ENCODE data around the gene MOCS3.

Gene MOCS3

DNA sequence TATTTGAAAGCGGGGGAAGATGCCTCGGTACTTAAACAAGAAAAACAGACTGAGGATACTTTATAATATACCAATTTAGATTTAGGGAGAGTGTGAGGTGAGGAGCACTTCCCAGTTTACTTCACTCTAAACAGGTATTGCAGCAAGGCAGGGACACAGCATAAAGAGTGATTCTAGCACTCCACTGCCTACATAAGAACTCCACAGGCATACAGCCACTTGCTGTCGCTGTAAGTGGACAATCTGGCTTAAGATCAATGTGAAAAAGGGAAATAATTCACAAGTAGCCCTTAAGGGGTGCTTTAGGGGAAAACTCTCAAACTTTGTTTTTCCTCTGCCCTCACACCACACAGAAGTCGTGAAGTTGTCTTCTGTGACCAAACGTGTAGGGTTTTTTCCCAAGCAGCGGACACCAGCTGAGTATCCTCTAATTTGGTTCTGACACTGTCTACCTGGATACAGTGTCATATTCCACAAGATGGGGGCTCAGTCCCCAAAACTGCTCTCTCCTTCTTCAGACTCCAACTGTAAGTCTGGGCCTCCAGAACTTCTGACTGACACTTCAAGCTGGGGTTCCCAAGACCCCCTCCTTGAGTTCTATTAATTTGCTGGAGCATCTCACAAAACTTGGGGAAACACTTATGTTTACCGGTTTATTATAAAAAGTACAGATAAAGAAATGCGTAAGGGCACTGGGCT lies 36.7 kb upstream of the MOCS3 start:
- no peak overlapping the region for H3K27ac ChIP-seq (ENCODE audit: low read depth, low read length)
- H3K4me1 ChIP-seq (ENCODE audit: control insufficient read depth, insufficient read depth, low read length): peaks cover 8% of the 10 kb centered on the region
- H3K27me3 ChIP-seq (ENCODE audit: control insufficient read depth, insufficient read depth, low read length): no peaks in the 10 kb centered on the region
- no peaks in the 10 kb centered on the region for H3K36me3 ChIP-seq (ENCODE audit: control insufficient read depth, insufficient read depth, low read length)
- no peak overlapping the region for H3K4me3 ChIP-seq (ENCODE audit: low read length)
- H3K9ac ChIP-seq (ENCODE audit: low read length): no peak overlapping the region

DNA sequence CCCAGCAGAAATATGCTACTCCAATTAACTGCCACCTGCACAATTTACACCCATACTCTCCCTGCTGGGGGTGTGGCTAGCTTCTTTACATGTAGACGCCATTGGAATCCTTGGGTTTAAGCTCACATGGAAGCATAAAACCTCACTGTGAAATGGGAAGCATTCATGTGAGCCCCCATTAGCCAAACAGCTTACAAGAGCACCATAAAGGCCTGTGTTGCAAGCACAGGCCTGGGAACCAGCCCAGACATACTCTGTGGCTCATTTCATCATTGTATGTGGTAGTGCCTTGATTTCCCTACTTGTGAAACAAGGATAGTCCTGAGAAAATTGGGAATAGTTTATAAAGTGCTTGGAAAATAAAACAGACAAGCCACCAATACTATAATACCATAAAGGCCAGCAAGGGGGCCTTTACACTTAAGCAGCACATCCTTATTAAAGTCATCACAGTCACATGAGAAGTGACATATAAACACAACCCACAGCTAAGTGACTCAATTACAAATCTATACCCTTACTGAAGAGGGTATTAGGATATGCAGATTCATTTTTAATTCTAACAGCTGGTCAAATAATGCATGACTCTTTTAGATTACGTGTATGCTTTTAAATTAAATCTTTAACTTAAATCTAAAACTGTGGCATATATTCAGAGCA lies 34.2 kb upstream of the MOCS3 start:
- no peaks in the 10 kb centered on the region for H3K27me3 ChIP-seq (ENCODE audit: control insufficient read depth, insufficient read depth, low read length)
- no peak overlapping the region for H3K27ac ChIP-seq (ENCODE audit: low read depth, low read length)
- H3K36me3 ChIP-seq (ENCODE audit: control insufficient read depth, insufficient read depth, low read length): no peaks in the 10 kb centered on the region
- H3K9ac ChIP-seq (ENCODE audit: low read length): no peak overlapping the region
- H3K4me1 ChIP-seq (ENCODE audit: control insufficient read depth, insufficient read depth, low read length): peaks cover 10% of the 10 kb centered on the region
- H3K4me3 ChIP-seq (ENCODE audit: low read length): no peak overlapping the region

- H3K9ac ChIP-seq (ENCODE audit: low read length): no peak overlapping the region
- no peak overlapping the region for H3K4me3 ChIP-seq (ENCODE audit: low read length)
- no peak overlapping the region for H3K27ac ChIP-seq (ENCODE audit: low read depth, low read length)
- no peaks in the 10 kb centered on the region for H3K27me3 ChIP-seq (ENCODE audit: control insufficient read depth, insufficient read depth, low read length)
- no peaks in the 10 kb centered on the region for H3K36me3 ChIP-seq (ENCODE audit: control insufficient read depth, insufficient read depth, low read length)
- peaks cover 6% of the 10 kb centered on the region for H3K4me1 ChIP-seq (ENCODE audit: control insufficient read depth, insufficient read depth, low read length)
Observed at GRCh38 chr20:50926530-50926929, 32.1 kb upstream of the MOCS3 start.

GRCh38 chr20:50928469-50928868 lies 30.1 kb upstream of the MOCS3 start:
- Histone ChIP-seq H3K36me3 (ENCODE audit: control insufficient read depth, insufficient read depth, low read length) (no peaks in the 10 kb centered on the region), H3K9ac (ENCODE audit: low read length) (no peak overlapping the region), H3K4me1 (ENCODE audit: control insufficient read depth, insufficient read depth, low read length) (peaks cover 10% of the 10 kb centered on the region), H3K27me3 (ENCODE audit: control insufficient read depth, insufficient read depth, low read length) (no peaks in the 10 kb centered on the region), H3K4me3 (ENCODE audit: low read length) (peak overlapping the region; percentile 92), H3K27ac (ENCODE audit: low read depth, low read length) (no peak overlapping the region)

DNA sequence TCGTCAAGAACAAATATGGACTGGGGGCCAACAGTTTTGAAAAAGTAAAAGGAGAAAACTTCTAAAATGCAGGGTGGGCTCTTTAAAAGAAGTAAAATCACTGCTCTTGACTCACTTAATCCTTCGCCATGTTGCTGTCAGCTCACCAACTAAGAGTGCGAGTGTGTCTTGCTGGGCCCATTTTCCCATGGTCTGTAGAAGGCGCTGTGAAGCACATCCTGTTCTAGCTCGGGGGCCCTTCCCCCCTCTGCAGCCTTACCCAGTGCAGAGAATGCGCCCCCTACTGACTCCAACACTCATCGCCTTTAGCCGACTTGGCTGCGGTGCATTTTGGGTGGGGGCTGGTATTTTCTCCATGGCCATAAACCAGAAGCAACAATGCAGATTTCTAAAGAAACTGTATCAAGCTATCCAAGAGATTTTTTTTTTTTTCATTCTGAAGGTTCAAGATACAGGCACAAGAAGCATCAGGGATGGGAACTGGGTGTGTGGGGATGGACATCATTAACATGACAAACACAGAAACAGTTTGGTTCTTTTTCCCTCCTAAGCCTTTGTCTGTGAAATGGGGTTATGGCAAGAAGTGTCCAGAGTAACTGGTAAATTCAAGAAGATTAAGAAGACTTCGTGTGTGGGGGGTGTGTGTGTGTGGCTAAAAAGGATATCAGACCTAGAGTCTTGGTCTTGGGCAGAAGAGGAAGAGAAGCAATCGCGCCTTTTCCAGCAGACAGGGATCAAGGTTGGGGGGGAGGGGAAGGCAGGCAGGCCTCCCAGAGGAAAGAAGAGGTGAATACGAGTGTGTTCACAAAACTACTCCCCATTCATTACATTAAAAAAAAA lies 29.1 kb upstream of the MOCS3 start:
- H3K27me3 ChIP-seq (ENCODE audit: control insufficient read depth, insufficient read depth, low read length): no peaks in the 10 kb centered on the region
- peaks cover 2% of the 10 kb centered on the region for H3K36me3 ChIP-seq (ENCODE audit: control insufficient read depth, insufficient read depth, low read length)
- H3K4me1 ChIP-seq (ENCODE audit: control insufficient read depth, insufficient read depth, low read length): peaks cover 10% of the 10 kb centered on the region
- H3K4me3 ChIP-seq (ENCODE audit: low read length): peak overlapping the region; percentile 92
- H3K9ac ChIP-seq (ENCODE audit: low read length): peak overlapping the region; percentile 62
- peak overlapping the region; percentile 78 for H3K27ac ChIP-seq (ENCODE audit: low read depth, low read length)

GRCh38 chr20:50930139-50930975 lies 28.3 kb upstream of the MOCS3 start:
- Histone ChIP-seq H3K36me3 (ENCODE audit: control insufficient read depth, insufficient read depth, low read length) (peaks cover 6% of the 10 kb centered on the region), H3K27ac (ENCODE audit: low read depth, low read length) (peak overlapping the region; percentile 78), H3K4me3 (ENCODE audit: low read length) (peak overlapping the region; percentile 92), H3K27me3 (ENCODE audit: control insufficient read depth, insufficient read depth, low read length) (no peaks in the 10 kb centered on the region), H3K9ac (ENCODE audit: low read length) (peak overlapping the region; percentile 62), H3K4me1 (ENCODE audit: control insufficient read depth, insufficient read depth, low read length) (peaks cover 10% of the 10 kb centered on the region)

DNA sequence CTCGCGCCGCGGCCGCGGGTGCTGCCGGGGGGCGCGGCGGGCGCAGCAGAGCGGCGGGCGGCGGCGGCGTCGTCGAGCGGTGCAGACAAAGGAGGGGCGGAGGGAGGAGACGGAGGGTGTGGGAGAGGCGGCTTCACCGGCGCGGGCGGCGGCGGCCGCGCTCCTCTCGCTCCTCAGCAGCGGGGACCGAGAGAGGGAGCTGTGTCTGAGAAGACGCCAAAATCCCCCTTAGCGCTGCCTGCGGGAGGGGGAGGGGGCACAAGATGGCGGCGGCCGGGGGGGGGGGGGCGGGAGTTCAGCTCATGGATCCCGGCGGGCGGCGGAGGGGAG lies 27.7 kb upstream of the MOCS3 start:
- Histone ChIP-seq H3K27me3 (ENCODE audit: control insufficient read depth, insufficient read depth, low read length) (no peaks in the 10 kb centered on the region), H3K4me3 (ENCODE audit: low read length) (peak overlapping the region; percentile 83), H3K4me1 (ENCODE audit: control insufficient read depth, insufficient read depth, low read length) (peaks cover 10% of the 10 kb centered on the region), H3K9ac (ENCODE audit: low read length) (peak overlapping the region; percentile 77), H3K27ac (ENCODE audit: low read depth, low read length) (peak overlapping the region; percentile 100), H3K36me3 (ENCODE audit: control insufficient read depth, insufficient read depth, low read length) (peaks cover 6% of the 10 kb centered on the region)

GRCh38 chr20:50931306-50932015 lies 27.2 kb upstream of the MOCS3 start, which contains the start of gene ADNP:
Gene ADNP, minus strand, starts transcription at chr20:50931437. Its CDS starts 27,441 bp downstream, at chr20:50903996.
- Histone ChIP-seq H3K27me3 (ENCODE audit: control insufficient read depth, insufficient read depth, low read length) (no peaks in the 10 kb centered on the region), H3K27ac (ENCODE audit: low read depth, low read length) (peak within 1 kb of the TSS; percentile 100), H3K4me3 (ENCODE audit: low read length) (peak within 1 kb of the TSS; percentile 92), H3K4me1 (ENCODE audit: control insufficient read depth, insufficient read depth, low read length) (peaks cover 10% of the 10 kb centered on the region), H3K36me3 (ENCODE audit: control insufficient read depth, insufficient read depth, low read length) (peaks cover 6% of the 10 kb centered on the region), H3K9ac (ENCODE audit: low read length) (peak within 1 kb of the TSS; percentile 77)

- Histone ChIP-seq H3K4me3 (ENCODE audit: low read length) (peak overlapping the region; percentile 83), H3K4me1 (ENCODE audit: control insufficient read depth, insufficient read depth, low read length) (peaks cover 10% of the 10 kb centered on the region), H3K27me3 (ENCODE audit: control insufficient read depth, insufficient read depth, low read length) (no peaks in the 10 kb centered on the region), H3K27ac (ENCODE audit: low read depth, low read length) (peak overlapping the region; percentile 100), H3K36me3 (ENCODE audit: control insufficient read depth, insufficient read depth, low read length) (peaks cover 8% of the 10 kb centered on the region), H3K9ac (ENCODE audit: low read length) (peak overlapping the region; percentile 12)
Observed at GRCh38 chr20:50932016-50932485, 26.6 kb upstream of the MOCS3 start.

GRCh38 chr20:50932691-50933280 lies 25.8 kb upstream of the MOCS3 start:
- H3K4me3 ChIP-seq (ENCODE audit: low read length): no peak overlapping the region
- H3K4me1 ChIP-seq (ENCODE audit: control insufficient read depth, insufficient read depth, low read length): peaks cover 10% of the 10 kb centered on the region
- H3K36me3 ChIP-seq (ENCODE audit: control insufficient read depth, insufficient read depth, low read length): peaks cover 8% of the 10 kb centered on the region
- H3K9ac ChIP-seq (ENCODE audit: low read length): no peak overlapping the region
- peak overlapping the region; percentile 100 for H3K27ac ChIP-seq (ENCODE audit: low read depth, low read length)
- H3K27me3 ChIP-seq (ENCODE audit: control insufficient read depth, insufficient read depth, low read length): no peaks in the 10 kb centered on the region

DNA sequence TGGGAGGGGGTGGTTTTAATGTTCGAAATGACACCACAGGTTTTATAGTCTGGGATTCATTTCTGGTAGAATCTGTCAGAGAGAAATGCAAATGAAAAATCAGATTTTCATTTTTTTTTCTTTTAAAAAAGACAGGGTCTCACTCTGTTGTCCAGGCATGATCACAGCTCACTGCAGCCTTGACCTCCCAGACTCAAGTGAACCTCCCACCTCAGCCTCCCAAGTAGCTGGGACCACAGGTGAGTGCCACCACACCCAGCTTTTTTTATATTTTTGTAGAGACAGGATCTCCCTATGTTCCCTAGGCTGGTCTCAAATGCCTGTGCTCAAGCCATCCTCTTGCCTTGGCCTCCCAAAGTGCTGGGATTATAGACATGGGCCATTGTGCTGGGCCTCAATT lies 25.0 kb upstream of the MOCS3 start:
- Histone ChIP-seq H3K9ac (ENCODE audit: low read length) (no peak overlapping the region), H3K27ac (ENCODE audit: low read depth, low read length) (no peak overlapping the region), H3K27me3 (ENCODE audit: control insufficient read depth, insufficient read depth, low read length) (no peaks in the 10 kb centered on the region), H3K4me3 (ENCODE audit: low read length) (no peak overlapping the region), H3K4me1 (ENCODE audit: control insufficient read depth, insufficient read depth, low read length) (peaks cover 9% of the 10 kb centered on the region), H3K36me3 (ENCODE audit: control insufficient read depth, insufficient read depth, low read length) (peaks cover 8% of the 10 kb centered on the region)
